ENCODE results near the gene PIMREG. TPM values are rescaled to one million over a fixed set of nuclear protein-coding genes. Genes with fewer than 3 reads are reported as not detected.

Gene PIMREG
- total RNA-seq, 1 experiment from 2014 or later: 41.2 TPM

DNA sequence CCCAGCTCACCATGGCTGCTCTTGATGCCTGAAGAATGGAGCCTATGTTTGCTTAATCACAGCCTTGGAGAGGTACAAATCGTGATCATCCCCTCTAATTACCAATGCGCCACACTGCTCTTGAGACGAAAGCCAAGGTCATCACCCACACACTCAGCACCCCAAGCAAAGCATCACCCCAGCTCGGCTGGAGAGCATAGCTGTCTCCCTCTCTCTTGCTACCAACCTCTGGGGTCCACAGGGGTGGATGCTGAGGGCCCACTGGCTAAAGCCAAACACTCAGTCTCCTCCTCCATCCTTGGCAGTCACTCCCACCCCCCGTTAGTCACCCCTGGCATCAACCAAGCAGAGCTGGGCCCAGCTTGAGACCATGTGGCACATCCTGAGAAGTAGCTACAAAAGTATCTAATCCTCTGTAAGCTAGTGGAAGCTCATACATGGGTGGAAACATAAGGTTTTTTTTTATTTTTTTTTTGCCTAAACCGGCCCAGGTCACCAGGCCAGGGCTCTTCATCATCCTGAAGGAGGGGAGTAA is 44.8 kb downstream of the PIMREG start:
- ChIA-PET POLR2A (no interaction called here), CTCF (interaction anchor here (0.6 kb wide), 1 partner anchor 16 kb away, joined by 3 read pairs; no protein-coding TSS in a partner anchor)
- intact Hi-C loops (cut with micrococcal nuclease; ENCODE audit: unreplicated experiment) (no loop called here), in situ Hi-C loops (cut with HindIII; ENCODE audit: low pct_unique_long_range_greater_than_20kb, low sequenced_read_pairs) (no loop called here)
- Histone ChIP-seq H3K4me3 (ENCODE audit: low read depth in 2 of 2, low read length in 2 of 2) (no peak overlapping the region), H3K9me3 (ENCODE audit: control insufficient read depth, insufficient read depth, low read depth, low read length) (no peaks in the 10 kb centered on the region), H3K4me1 (ENCODE audit: control insufficient read depth, insufficient read depth, low read length) (no peaks in the 10 kb centered on the region), H3K36me3 (ENCODE audit: control insufficient read depth, insufficient read depth, low read length) (no peaks in the 10 kb centered on the region), H3K27ac (ENCODE audit: low read length) (no peak overlapping the region), H3K27me3 (ENCODE audit: control insufficient read depth, insufficient read depth, low read length) (no peaks in the 10 kb centered on the region; the same call in 1 of the 2 replicates)
- BruUV-seq (replicated peaks): no TSS peak
- TF ChIP-seq SIN3A (IDR thresholded peaks at IDR 0.05; ENCODE audit: borderline replicate concordance, insufficient read depth, low read depth, low read length): no peak
- no peak for ATAC-seq
- no peak for DNase-seq (ENCODE audit: low read depth, low spot score)

DNA sequence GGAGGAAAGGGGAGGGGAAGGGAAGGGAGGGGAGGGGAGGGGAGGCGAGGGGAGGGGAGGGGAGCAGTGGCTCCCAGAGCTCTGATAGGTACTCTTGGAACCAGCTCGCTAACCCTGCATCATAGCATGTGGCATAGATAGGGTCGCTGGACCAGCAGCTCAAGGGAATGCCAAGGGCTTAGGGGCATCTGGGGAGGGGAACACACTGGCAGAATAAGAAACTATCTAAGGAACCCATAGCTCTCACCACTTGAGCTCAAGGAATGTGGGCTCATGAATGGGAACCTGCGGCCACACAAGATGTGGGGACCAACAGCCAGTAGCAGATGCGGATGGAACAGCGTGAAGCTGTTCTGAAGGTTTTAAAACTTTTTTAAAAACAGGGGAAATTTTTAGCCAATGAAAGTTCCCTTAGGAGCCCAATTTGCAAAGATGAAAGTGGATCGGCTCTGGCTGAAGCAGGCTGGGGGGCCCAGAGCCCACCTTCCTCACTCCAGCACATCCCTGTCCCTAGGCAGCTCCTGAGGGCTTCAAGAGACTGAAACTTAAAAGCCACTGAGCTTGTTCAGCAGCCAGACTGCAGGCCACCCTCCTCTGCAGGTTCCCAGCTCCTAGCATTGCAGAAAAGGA is 46.9 kb downstream of the PIMREG start:
- no peak overlapping the region for H3K27ac ChIP-seq (ENCODE audit: low read length)
- BruUV-seq (replicated peaks): no TSS peak

More for the DNA sequence above, 46.9 kb downstream of the PIMREG start:
- ChIA-PET POLR2A (no interaction called here), CTCF (no interaction called here)
- H3K9me3 ChIP-seq (ENCODE audit: control insufficient read depth, insufficient read depth, low read depth, low read length): no peaks in the 10 kb centered on the region
- no peaks in the 10 kb centered on the region for H3K36me3 ChIP-seq (ENCODE audit: control insufficient read depth, insufficient read depth, low read length)
- TF ChIP-seq, protein P1, sequence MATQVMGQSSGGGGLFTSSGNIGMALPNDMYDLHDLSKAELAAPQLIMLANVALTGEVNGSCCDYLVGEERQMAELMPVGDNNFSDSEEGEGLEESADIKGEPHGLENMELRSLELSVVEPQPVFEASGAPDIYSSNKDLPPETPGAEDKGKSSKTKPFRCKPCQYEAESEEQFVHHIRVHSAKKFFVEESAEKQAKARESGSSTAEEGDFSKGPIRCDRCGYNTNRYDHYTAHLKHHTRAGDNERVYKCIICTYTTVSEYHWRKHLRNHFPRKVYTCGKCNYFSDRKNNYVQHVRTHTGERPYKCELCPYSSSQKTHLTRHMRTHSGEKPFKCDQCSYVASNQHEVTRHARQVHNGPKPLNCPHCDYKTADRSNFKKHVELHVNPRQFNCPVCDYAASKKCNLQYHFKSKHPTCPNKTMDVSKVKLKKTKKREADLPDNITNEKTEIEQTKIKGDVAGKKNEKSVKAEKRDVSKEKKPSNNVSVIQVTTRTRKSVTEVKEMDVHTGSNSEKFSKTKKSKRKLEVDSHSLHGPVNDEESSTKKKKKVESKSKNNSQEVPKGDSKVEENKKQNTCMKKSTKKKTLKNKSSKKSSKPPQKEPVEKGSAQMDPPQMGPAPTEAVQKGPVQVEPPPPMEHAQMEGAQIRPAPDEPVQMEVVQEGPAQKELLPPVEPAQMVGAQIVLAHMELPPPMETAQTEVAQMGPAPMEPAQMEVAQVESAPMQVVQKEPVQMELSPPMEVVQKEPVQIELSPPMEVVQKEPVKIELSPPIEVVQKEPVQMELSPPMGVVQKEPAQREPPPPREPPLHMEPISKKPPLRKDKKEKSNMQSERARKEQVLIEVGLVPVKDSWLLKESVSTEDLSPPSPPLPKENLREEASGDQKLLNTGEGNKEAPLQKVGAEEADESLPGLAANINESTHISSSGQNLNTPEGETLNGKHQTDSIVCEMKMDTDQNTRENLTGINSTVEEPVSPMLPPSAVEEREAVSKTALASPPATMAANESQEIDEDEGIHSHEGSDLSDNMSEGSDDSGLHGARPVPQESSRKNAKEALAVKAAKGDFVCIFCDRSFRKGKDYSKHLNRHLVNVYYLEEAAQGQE (IDR thresholded peaks at IDR 0.05; ENCODE audit: insufficient read depth in 1 of 2, low read depth in 2 of 2, low read length in 1 of 2): no peak
- TF ChIP-seq, protein P2, sequence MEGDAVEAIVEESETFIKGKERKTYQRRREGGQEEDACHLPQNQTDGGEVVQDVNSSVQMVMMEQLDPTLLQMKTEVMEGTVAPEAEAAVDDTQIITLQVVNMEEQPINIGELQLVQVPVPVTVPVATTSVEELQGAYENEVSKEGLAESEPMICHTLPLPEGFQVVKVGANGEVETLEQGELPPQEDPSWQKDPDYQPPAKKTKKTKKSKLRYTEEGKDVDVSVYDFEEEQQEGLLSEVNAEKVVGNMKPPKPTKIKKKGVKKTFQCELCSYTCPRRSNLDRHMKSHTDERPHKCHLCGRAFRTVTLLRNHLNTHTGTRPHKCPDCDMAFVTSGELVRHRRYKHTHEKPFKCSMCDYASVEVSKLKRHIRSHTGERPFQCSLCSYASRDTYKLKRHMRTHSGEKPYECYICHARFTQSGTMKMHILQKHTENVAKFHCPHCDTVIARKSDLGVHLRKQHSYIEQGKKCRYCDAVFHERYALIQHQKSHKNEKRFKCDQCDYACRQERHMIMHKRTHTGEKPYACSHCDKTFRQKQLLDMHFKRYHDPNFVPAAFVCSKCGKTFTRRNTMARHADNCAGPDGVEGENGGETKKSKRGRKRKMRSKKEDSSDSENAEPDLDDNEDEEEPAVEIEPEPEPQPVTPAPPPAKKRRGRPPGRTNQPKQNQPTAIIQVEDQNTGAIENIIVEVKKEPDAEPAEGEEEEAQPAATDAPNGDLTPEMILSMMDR (IDR thresholded peaks at IDR 0.05): no peak
- TF ChIP-seq POLR2AphosphoS5 (IDR thresholded peaks at IDR 0.05; ENCODE audit: low read depth, low read length) (no peak), SIN3A (IDR thresholded peaks at IDR 0.05; ENCODE audit: borderline replicate concordance, insufficient read depth, low read depth, low read length) (no peak), TCF7L2 (IDR thresholded peaks at IDR 0.05; ENCODE audit: low read depth, low read length) (no peak)
- ATAC-seq (no peak), DNase-seq (ENCODE audit: low read depth, low spot score) (no peak)
- in situ Hi-C loops (cut with HindIII; ENCODE audit: low pct_unique_long_range_greater_than_20kb, low sequenced_read_pairs): no loop called here
- no peak overlapping the region for H3K4me3 ChIP-seq (ENCODE audit: low read depth in 2 of 2, low read length in 2 of 2)
- intact Hi-C loops (cut with micrococcal nuclease; ENCODE audit: unreplicated experiment): no loop called here
- no peaks in the 10 kb centered on the region for H3K4me1 ChIP-seq (ENCODE audit: control insufficient read depth, insufficient read depth, low read length)
- H3K27me3 ChIP-seq (ENCODE audit: control insufficient read depth, insufficient read depth, low read length): no peaks in the 10 kb centered on the region; the same call in 1 of the 2 replicates
